Transverse colon (tissue), 3 donors: ENCODE measurements around the gene NID2.

ENCODE experiments used
- EP300 ChIP-seq: sonication (generic); formaldehyde crosslinking; IDR thresholded peaks from one replicate; pipeline ENCODE4 v1.6.1; 2017; ENCODE audit warnings: antibody characterized with exemption, low read depth
- POLR2A ChIP-seq: fragments of 450-650 bp; IDR thresholded peaks from one replicate; pipeline ENCODE4 v1.6.1; 2016; ENCODE audit warnings: antibody characterized with exemption, mild to moderate bottlenecking, moderate library complexity
- TF ChIP-seq, protein P1 (sequence below), 5 experiments: fragments of 200-600 bp in 3 of 5; fragments of 450-650 bp in 2 of 5; sonication (generic) in 3 of 5; IDR thresholded peaks; 1 replicate in 2 of 5; 2 replicates in 3 of 5; pipeline ENCODE4 v1.5.1; 2016 to 2017; ENCODE audit warnings: antibody characterized with exemption in 5 of 5, inconsistent platforms in 3 of 5, mild to moderate bottlenecking in 2 of 5, moderate library complexity in 1 of 5

DNA sequence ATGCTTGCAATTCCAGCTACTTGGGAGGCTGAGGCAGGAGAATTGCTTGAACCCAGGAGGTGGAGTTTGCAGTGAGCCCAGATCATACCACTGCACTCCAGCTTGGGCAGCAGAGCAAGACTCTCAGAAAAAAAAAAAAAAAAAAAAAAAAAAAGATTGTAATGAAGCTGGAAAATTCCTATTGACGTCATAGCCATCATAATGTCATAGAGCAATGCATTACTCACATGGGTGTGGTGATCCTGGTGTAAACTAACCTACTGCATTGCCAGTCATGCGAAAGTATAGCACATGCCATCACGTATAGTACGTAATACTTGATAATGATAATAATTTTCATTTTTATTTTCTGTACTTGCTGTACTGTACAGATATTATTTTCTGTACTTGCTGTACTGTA, 42.7 kb upstream of the NID2 start:
- TF ChIP-seq, protein P1, sequence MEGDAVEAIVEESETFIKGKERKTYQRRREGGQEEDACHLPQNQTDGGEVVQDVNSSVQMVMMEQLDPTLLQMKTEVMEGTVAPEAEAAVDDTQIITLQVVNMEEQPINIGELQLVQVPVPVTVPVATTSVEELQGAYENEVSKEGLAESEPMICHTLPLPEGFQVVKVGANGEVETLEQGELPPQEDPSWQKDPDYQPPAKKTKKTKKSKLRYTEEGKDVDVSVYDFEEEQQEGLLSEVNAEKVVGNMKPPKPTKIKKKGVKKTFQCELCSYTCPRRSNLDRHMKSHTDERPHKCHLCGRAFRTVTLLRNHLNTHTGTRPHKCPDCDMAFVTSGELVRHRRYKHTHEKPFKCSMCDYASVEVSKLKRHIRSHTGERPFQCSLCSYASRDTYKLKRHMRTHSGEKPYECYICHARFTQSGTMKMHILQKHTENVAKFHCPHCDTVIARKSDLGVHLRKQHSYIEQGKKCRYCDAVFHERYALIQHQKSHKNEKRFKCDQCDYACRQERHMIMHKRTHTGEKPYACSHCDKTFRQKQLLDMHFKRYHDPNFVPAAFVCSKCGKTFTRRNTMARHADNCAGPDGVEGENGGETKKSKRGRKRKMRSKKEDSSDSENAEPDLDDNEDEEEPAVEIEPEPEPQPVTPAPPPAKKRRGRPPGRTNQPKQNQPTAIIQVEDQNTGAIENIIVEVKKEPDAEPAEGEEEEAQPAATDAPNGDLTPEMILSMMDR (IDR thresholded peaks at IDR 0.05): no peak
- TF ChIP-seq POLR2A (no peak), EP300 (no peak)
